Non-pigmented ciliary epithelial cell (primary cell): ENCODE data around the gene ETF1.
"Not testable (repeated sequence)": the region's sequence is repeated elsewhere in the genome, so short reads cannot be mapped to it uniquely, and the experiment has no call there.

Experiments used
- DNase-seq: peaks from one replicate; pipeline ENCODE4 v3.0.0-alpha.2; 2010; ENCODE audit warnings: low read depth

ETF1 gene

DNA sequence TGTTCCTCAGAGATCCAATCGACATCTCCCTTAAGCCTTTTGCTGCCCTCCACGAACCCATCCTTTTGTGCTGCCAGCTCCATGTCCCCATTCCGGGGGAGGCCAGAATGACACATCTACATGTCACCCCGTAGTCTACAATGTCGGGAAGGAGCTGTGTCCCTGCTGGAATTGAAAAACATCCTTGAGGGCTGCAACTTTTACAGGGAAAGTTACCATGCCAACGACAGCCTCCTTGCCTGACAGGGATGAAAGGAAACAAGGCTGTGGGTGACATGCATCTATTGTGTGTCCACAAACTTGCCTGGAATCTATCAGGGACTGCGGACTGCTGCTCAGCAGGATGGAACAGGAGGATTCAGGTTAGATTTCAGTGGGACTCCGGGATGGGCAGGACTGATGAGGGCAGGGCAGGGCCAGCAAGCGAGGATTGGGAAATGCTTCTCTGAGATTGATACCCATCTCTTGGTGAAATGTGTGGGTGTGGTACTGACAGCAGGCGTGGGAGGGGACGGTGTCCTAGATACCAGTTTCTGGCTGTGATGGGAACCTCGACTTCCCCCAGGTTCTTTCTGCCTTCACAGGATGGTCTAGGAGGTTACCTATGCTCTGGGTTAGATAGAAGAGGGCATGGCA, 52.3 kb downstream of the ETF1 start:
- no peak for DNase-seq

DNA sequence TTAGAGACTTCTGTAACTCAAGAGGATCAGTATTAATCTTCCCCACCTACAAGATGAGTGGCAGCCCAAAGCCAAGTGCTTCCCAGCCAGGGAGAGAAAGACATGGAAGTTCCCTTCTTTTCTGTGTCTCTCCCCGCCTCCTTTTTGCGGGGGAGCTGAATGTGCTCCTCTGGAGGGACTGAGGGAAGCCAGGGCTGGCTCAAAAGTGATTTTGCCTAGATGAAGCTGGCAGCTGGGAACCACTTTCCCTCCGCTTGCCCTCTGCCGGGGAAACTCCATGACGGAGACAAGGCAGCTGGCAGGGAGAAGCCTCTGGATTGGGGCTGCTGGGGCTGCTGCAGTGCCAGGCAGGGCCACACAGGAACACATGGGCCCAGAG, 53.4 kb downstream of the ETF1 start:
- DNase-seq, result no peak

DNA sequence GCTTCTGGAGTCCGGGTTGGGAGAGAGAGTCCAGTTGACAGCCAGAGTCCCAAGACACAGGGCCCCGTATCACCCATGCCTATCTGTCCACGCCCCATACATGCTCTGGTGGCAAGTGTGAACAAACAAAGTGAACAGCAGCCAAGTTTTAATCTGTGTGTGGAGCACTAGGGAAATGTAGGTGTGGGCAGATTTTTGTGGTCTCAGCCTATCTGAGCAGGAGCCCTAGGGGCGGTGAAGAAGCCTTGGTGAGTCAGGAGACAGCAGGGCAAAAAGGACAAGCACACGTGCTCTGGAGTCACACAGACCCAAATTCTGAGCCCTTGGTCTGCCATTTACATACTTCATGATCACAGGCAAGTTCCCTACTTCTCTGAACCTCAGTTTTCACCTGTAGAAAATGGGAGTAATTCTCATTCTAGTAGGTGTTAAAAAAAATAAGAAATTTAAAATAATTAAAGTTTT, 54.5 kb downstream of the ETF1 start:
- no peak for DNase-seq

DNA sequence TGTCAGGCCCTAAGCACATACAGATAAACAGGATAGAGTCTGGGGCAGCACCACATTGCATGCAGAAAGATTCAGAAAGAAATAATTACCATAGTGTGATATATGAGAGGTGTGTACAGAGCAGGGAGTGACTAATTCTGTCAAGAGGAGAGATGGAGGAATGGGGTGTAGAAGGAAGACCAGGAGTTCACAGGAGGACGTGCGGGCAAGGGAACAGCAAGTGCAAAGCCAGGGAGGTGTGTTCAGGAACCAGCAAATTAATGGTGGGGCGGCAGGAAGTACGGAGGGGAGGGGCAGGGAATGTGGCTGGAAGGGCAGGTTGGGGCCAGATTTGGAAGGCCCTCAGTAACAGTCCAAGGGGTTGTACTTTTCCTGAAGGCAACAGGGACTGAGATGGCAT, 60.4 kb downstream of the ETF1 start:
- DNase-seq, result no peak

DNA sequence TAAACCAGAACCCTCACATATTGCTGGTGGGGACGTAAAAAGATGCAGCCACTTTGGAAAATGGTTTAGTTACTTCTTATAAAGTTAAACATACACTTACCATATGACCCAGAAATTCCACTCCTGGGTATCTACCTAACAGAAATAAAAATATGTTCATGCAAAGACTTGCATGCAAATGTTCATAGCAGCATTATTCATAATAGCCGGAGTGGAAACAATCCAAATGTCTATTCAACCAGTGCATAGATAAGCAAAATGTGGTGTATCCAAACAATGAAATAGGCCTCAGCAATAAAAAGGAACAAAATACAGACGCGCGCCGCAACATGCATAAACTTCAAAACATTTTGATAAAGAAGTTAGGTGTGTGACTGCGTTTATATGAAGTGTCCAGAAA, 66.1 kb downstream of the ETF1 start:
- no peak for DNase-seq

DNA sequence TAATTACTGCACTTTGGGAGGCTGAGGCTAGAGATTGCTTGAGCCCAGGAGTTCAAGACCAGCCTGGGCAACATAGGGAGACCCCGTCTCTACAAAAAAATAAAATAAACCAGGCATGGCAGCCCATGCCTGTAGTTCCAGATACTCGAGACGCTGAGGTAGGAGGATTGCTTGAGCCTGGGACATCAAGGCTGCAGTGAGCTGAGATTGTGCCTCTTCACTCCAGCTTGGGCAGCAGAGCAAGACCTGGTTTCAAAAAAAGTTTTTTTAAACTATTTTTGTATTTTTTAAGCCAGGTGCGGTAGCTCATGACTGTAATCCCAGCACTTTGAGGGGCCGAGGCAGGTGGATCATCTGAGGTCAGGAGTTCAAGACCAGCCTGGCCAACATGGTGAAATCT, 69.9 kb downstream of the ETF1 start:
- not testable (repeated sequence) for DNase-seq

DNA sequence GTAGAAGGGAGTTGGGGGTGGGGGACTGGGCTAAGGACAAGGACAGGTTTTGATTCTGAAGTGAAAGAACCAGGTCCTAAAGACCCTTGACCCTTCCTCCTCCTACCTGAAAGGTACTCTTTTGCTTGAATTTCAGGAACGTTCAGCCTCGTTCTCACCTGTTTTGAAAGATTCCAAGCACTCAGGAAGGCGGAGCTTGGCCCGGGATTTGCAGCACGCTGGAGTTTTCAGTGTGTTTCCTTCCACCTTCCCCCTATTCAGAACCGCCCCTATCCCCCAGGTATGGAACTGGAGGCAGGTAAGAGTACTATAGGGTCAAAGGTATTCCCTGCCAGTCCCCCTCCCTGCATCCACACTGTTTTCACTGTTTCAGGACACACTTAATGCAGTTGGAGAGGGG, 70.7 kb downstream of the ETF1 start:
- no peak for DNase-seq

DNA sequence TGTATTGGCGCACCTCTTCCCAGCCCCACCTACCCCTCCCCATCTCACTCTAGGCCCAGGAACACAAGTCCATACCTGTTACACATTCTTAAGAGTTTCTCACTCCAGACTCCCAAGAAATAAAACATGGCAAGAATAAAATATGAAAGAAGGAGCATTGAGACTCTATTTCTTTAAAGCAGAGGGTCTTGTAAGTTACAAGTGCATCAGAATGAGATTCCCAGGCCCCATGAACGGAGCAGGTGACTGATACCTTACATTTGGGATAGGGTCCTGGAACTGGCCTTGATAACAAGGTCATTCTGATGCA, 72.0 kb downstream of the ETF1 start:
- DNase-seq, result no peak

DNA sequence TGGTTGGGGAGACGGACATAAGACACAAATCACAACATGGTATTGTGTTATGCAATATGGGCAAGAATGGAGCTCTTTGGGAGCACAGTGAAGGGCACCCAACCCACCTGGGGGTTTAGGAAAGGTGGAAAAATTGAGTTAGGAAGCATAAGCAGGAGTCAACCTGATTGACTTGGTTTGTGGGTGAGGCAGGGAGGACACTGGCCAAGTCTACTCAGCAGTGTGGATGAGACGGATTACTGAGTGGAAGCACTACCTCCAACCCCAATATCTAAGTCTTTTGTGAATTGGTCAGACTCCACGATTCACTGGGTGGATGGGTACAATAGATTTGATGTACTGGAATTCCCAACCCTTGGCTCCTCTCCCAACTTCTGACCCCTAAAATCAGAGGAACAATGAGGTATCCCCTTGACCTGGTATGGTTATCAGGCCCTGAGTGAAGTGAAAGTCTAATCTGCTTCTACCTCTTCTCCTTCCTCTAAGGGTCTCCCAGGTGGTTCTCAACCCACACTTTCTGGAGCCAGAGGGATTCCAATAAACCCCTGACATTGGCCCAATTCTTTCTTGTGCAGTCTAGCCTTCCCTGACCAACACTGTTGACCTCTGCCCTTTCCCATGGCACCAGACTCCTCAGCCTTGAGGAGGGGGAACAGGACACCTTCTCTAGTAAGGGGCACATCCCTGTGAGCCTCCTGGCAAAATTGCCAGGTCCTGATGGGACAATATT, 72.5 kb downstream of the ETF1 start:
- DNase-seq, result no peak

DNA sequence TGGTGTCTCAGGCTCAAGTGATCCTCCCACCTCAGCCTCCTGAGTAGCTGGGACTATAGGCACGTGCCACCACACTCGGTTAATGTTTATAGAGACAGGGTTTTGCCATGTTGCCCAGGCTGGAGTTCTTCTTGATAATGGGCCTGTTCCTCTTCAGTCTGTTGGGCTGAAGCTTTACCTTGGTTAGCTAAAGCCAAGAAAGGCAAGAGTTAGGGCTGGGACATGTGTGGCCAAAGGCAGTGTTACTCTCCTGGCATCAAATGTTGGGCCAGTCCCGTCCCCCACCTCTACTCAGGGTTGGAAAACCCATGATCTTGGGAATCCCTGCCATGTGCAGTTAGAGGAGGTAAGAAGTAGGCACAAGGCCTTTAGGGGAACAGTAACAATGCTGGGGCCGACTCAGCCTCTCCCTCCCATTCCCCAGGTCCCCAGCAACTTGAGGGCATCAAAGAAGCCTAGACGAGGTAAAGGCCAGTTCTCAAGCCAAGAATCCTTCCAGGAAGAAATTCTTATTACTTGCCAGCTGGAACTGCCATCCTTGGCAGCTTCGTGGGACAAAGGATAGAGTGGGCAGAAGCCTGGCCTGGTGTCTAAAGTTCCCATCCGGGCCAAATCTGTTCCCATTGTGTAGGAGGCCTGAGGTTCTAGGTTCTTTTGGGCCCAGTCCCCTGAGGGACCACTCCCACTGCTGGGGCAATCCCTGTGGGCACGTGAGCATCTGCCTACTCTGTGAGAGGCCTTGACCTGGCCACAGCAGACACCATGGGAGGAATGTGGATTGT, 73.3 kb downstream of the ETF1 start:
- DNase-seq, result no peak

DNA sequence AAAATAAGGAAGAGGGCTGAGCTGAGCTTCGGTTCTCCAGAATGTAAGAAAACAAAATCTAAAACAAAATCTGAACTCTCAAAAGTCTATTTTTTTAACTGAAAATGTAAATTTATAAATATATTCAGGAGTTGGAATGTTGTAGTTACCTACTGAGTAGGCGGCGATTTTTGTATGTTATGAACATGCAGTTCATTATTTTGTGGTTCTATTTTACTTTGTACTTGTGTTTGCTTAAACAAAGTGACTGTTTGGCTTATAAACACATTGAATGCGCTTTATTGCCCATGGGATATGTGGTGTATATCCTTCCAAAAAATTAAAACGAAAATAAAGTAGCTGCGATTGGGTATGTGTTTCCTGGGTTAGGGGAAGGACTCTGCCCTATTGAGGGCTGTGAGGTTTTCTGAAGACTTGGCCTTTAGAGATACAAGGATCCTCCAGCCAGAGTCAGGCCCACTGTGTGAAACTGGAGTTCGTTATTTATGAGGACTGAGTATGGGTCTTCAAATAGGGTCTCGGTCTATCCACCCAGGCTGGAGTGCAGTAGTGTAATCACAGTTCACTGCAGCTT, 74.0 kb downstream of the ETF1 start:
- DNase-seq, result no peak

DNA sequence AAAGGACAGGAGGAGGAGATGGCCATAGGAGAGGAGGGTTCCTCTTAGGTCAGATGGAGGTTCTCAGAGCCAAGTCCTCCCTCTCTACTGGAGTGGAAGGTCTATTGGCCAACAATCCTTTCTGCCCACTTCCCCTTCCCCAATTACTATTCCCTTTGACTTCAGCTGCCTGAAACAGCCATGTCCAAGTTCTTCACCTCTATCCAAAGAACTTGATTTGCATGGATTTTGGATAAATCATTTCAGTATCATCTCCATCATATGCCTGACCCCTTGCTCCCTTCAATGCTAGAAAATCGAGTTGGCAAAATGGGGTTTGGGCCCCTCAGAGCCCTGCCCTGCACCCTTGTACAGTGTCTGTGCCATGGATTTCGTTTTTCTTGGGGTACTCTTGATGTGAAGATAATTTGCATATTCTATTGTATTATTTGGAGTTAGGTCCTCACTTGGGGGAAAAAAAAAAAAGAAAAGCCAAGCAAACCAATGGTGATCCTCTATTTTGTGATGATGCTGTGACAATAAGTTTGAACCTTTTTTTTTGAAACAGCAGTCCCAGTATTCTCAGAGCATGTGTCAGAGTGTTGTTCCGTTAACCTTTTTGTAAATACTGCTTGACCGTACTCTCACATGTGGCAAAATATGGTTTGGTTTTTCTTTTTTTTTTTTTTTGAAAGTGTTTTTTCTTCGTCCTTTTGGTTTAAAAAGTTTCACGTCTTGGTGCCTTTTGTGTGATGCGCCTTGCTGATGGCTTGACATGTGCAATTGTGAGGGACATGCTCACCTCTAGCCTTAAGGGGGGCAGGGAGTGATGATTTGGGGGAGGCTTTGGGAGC, 74.7 kb downstream of the ETF1 start:
- DNase-seq, result no peak

DNA sequence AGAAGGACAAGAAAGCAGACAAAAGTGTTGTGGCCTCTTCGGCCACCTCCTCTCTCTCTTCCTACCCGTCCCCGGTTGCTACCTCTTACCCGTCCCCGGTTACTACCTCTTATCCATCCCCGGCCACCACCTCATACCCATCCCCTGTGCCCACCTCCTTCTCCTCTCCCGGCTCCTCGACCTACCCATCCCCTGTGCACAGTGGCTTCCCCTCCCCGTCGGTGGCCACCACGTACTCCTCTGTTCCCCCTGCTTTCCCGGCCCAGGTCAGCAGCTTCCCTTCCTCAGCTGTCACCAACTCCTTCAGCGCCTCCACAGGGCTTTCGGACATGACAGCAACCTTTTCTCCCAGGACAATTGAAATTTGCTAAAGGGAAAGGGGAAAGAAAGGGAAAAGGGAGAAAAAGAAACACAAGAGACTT, 75.3 kb downstream of the ETF1 start:
- DNase-seq, result no peak

DNA sequence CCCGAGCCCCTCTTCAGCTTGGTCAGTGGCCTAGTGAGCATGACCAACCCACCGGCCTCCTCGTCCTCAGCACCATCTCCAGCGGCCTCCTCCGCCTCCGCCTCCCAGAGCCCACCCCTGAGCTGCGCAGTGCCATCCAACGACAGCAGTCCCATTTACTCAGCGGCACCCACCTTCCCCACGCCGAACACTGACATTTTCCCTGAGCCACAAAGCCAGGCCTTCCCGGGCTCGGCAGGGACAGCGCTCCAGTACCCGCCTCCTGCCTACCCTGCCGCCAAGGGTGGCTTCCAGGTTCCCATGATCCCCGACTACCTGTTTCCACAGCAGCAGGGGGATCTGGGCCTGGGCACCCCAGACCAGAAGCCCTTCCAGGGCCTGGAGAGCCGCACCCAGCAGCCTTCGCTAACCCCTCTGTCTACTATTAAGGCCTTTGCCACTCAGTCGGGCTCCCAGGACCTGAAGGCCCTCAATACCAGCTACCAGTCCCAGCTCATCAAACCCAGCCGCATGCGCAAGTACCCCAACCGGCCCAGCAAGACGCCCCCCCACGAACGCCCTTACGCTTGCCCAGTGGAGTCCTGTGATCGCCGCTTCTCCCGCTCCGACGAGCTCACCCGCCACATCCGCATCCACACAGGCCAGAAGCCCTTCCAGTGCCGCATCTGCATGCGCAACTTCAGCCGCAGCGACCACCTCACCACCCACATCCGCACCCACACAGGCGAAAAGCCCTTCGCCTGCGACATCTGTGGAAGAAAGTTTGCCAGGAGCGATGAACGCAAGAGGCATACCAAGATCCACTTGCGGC, 75.9 kb downstream of the ETF1 start:
- no peak for DNase-seq

DNA sequence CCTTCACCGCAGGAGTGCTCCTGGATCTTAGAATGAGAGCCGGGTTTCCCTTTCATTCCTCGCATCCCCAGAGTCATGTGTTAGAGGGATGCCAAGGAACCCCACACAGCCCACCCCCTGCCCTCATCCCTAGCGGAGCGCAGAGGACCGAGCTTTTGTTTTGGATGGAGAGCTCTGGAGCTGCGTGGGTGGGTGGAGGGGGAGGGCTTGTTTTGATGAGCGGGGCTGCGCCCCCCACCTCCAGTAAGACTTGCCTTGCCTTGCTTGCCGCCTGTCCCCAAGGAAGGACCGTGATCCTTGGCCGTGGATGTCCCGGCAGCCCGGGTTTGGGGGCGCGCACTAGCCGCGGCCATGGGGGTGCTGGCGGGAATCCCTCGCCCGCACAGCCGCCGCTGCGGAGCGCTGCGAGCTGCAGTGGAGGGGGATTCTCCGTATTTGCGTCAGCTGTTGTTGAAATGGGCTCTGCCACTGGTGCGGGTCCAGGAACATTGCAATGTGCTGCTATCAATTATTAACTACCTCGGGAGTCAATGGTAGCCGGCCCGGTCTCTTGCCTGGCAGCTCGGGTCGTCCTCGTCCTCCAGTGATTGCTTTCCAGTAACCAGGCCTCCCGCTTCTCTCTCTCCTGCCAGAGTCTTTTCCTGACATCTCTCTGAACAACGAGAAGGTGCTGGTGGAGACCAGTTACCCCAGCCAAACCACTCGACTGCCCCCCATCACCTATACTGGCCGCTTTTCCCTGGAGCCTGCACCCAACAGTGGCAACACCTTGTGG, 76.7 kb downstream of the ETF1 start:
- DNase-seq, result no peak

DNA sequence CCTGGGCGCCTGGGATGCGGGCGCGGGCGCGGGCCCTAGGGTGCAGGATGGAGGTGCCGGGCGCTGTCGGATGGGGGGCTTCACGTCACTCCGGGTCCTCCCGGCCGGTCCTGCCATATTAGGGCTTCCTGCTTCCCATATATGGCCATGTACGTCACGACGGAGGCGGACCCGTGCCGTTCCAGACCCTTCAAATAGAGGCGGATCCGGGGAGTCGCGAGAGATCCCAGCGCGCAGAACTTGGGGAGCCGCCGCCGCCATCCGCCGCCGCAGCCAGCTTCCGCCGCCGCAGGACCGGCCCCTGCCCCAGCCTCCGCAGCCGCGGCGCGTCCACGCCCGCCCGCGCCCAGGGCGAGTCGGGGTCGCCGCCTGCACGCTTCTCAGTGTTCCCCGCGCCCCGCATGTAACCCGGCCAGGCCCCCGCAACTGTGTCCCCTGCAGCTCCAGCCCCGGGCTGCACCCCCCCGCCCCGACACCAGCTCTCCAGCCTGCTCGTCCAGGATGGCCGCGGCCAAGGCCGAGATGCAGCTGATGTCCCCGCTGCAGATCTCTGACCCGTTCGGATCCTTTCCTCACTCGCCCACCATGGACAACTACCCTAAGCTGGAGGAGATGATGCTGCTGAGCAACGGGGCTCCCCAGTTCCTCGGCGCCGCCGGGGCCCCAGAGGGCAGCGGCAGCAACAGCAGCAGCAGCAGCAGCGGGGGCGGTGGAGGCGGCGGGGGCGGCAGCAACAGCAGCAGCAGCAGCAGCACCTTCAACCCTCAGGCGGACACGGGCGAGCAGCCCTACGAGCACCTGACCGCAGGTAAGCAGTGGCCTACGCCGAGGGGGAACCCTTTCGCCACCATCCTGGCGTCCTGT, 77.5 kb downstream of the ETF1 start, which contains the start of gene EGR1:
Gene EGR1 (plus strand): TSS at position 219 of the 864 bp plus-strand sequence. CDS start 283 bp downstream, at position 502.
- DNase-seq, result peak; percentile 78

DNA sequence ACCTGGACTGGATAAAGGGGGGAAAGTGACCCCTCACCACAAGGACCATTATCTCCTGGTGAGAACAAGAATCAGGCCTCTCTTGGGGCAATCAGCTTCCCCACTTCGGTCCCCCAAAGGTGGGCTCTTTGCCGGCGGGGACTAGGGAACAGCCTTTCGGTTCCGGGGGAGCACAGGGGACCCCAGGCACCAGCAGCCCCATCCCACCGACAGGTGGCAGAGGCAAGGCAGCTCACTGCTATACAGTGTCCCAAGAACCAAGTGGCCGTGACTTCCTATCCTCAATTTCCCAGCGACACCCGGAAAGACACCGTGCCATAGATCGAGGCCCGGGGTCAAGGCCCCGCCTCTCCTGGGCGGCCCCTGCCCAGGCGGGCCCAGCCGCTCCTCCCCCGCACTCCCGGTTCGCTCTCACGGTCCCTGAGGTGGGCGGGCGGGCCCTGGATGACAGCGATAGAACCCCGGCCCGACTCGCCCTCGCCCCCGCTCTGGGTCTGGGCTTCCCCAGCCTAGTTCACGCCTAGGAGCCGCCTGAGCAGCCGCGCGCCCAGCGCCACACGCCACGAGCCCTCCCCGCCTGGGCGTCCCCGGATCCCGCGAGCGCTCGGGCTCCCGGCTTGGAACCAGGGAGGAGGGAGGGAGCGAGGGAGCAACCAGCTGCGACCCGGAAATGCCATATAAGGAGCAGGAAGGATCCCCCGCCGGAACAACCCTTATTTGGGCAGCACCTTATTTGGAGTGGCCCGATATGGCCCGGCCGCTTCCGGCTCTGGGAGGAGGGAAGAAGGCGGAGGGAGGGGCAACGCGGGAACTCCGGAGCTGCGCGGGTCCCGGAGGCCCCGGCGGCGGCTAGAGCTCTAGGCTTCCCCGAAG, 78.4 kb downstream of the ETF1 start:
- peak; percentile 93 for DNase-seq

DNA sequence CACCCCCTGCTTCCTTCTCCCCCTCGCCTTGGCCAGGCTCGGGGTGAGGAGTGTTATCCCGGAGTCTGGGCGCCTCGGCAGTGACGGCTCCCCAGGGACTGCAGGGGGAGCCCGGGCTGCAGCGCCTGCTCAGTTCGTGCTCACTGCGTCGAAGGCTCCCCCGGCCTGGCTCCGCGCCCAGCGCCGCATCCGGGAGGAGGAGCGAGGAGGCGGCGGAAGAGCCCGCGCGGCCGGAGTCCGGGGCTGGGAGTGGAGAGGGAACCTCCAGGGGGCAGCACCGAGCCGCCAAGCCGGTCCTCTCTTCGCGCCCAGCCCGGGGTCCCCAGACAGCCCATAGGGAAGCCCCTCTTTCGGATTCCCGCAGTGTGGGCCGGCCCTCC, 79.0 kb downstream of the ETF1 start:
- DNase-seq, result peak; percentile 71
